ENCODE results near the gene TRRAP. TPM values are rescaled to one million over a fixed set of nuclear protein-coding genes. Genes with fewer than 3 reads are reported as not detected.

The TRRAP gene
- total RNA-seq, 2 donors from 2014 or later = 59.3 to 63.1 TPM

DNA sequence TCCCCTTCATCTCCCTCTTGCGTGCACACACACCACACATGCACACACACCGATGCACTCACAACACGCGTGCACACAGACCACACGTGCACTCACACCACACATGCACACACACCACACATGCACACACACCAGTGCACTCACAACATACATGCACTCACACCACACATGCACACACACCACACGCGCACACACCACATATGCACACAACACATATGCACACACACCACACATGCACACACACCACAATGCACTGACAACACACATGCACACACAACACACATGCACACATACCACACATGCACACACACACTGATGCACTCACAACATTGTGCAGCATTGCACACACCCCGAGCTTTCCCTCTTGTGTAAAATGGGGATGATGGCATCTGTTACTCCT is 68.1 kb downstream of the TRRAP start:
- H3K27me3 Mint-ChIP-seq (ENCODE audit: low read depth) = no peaks in the 10 kb centered on the region
- H3K9me3 Mint-ChIP-seq = no peaks in the 10 kb centered on the region
- no peak overlapping the region for H3K27ac Mint-ChIP-seq
- ATAC-seq (replicated peaks in 1 of 2) (peak in 1 of 2 donors; percentile 15), DNase-seq (no peak)
- H3K36me3 Mint-ChIP-seq (ENCODE audit: insufficient read depth in 2 of 2) = peaks cover 13 to 18% of the 10 kb centered on the region in 2 donors
- H3K4me1 Mint-ChIP-seq (ENCODE audit: low read depth) = no peaks in the 10 kb centered on the region
- no peak overlapping the region for H3K4me3 Mint-ChIP-seq

DNA sequence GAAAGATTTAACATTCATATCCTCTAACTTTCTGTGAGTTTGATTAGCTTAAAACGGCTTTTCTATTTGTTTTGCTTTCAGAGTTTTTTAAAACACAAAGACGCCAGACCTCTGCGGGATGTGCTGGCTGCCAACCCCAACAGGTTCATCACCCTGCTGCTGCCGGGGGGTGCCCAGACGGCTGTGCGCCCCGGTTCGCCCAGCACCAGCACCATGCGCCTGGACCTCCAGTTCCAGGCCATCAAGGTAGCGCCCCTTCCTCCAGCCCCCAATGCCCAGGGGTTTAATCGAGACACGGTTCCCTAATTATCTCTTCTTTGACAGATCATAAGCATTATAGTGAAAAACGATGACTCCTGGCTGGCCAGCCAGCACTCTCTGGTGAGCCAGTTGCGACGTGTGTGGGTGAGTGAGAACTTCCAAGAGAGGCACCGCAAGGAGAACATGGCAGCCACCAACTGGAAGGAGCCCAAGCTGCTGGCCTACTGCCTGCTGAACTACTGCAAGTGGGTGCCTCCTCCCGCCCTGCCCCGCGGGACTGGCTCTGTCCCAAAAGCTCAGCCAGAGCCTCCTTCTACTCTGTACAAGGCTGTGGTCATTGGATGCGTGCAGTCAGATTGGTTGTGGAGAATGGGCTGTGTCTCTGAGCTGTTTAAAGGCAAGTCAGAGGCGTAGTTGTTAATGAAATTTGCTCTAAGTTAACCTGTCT is 71.2 kb downstream of the TRRAP start:
- peaks cover 10 to 29% of the 10 kb centered on the region in 2 donors for H3K36me3 Mint-ChIP-seq (ENCODE audit: insufficient read depth in 2 of 2)
- H3K27ac Mint-ChIP-seq = no peak overlapping the region
- no peaks in the 10 kb centered on the region for H3K27me3 Mint-ChIP-seq (ENCODE audit: low read depth)
- no peaks in the 10 kb centered on the region for H3K4me1 Mint-ChIP-seq (ENCODE audit: low read depth)
- H3K9me3 Mint-ChIP-seq = no peaks in the 10 kb centered on the region
- DNase-seq (no peak), ATAC-seq (replicated peaks in 1 of 2) (no peak)
- no peak overlapping the region for H3K4me3 Mint-ChIP-seq

DNA sequence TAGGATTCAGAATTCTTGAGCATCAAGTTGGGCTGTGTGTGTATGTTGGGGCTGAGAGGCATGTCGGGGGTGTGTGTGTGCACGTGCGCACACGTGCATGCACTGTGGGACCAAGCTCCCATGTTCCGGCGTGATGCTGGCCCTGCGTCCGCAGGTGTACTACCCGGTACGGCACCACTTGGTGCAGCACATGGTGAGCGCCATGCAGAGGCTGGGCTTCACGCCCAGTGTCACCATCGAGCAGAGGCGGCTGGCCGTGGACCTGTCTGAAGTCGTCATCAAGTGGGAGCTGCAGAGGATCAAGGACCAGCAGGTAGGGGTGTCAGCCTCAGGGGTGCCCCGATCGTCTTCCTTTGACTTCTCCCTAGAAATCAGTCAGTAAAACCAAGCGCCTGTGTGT is 77.7 kb downstream of the TRRAP start:
- Mint-ChIP-seq H3K4me1 (ENCODE audit: low read depth) (no peaks in the 10 kb centered on the region), H3K4me3 (no peak overlapping the region), H3K27me3 (ENCODE audit: low read depth) (no peaks in the 10 kb centered on the region), H3K27ac (no peak overlapping the region), H3K9me3 (no peaks in the 10 kb centered on the region), H3K36me3 (ENCODE audit: insufficient read depth in 2 of 2) (peaks cover 7 to 34% of the 10 kb centered on the region in 2 donors)
- ATAC-seq (replicated peaks in 1 of 2) (no peak), DNase-seq (no peak)

- Mint-ChIP-seq H3K4me3 (no peak overlapping the region), H3K4me1 (ENCODE audit: low read depth) (no peaks in the 10 kb centered on the region), H3K27me3 (ENCODE audit: low read depth) (no peaks in the 10 kb centered on the region), H3K27ac (no peak overlapping the region), H3K36me3 (ENCODE audit: insufficient read depth in 2 of 2) (peaks cover 4 to 31% of the 10 kb centered on the region in 2 donors), H3K9me3 (no peaks in the 10 kb centered on the region)
- no peak for DNase-seq
- no peak for ATAC-seq (replicated peaks in 1 of 2)
These were observed 78.1 kb downstream of the TRRAP start for GRCh38 chr7:98956469-98956868.

DNA sequence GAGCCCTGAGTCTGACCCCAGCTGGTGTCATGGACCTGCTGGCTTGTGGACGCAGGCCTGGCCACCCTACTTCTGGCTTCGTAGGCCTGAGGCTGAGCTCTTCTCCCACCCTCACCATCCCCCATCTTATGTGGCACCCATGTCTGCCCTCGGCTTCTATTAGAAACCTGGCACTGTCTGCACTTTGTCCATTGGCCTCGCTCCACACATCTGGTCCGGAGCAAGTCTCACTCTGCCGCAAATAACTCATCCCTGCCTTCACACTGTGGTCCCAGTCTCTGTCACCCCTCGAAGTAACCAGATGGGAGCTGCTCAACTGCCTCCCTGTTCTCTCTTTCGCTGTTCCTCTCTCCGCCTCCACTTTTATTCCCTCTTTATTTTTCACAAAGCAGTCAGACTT is 78.6 kb downstream of the TRRAP start:
- DNase-seq (no peak), ATAC-seq (replicated peaks in 1 of 2) (no peak)
- Mint-ChIP-seq H3K27ac (peak overlapping the region; percentile 74), H3K36me3 (ENCODE audit: insufficient read depth in 2 of 2) (peaks cover 4 to 35% of the 10 kb centered on the region in 2 donors), H3K9me3 (no peaks in the 10 kb centered on the region), H3K4me1 (ENCODE audit: low read depth) (no peaks in the 10 kb centered on the region), H3K27me3 (ENCODE audit: low read depth) (no peaks in the 10 kb centered on the region), H3K4me3 (no peak overlapping the region)

- Mint-ChIP-seq H3K36me3 (ENCODE audit: insufficient read depth in 2 of 2) (peaks cover 8 to 36% of the 10 kb centered on the region in 2 donors), H3K27me3 (ENCODE audit: low read depth) (no peaks in the 10 kb centered on the region), H3K4me1 (ENCODE audit: low read depth) (no peaks in the 10 kb centered on the region), H3K9me3 (no peaks in the 10 kb centered on the region), H3K27ac (no peak overlapping the region), H3K4me3 (no peak overlapping the region)
- DNase-seq (no peak), ATAC-seq (replicated peaks in 1 of 2) (no peak)
These were observed 79.4 kb downstream of the TRRAP start for GRCh38 chr7:98957766-98958165.

- no peak for DNase-seq
These were observed 80.6 kb downstream of the TRRAP start for GRCh38 chr7:98958968-98959367.

DNA sequence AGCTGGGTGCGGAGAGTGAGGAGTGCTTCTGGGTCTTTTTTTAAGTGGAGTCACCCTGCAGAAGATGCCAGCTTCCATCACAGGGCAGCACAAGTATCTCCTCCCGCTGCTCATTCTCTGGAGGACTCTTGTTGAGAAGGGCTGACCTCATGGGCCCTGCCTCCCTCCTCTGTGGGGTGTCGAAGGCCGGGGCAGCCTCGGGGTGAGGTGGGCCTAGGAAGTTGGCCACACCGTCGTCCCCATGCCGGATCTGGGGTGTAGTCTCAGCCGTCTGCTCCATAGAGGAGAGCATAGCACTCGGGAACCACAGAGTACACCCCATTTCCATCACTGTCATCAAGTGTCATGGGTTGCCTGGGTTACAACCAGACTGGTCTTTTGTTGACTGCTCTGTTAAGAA is 85.0 kb downstream of the TRRAP start:
- Mint-ChIP-seq H3K9me3 (no peaks in the 10 kb centered on the region), H3K4me3 (no peak overlapping the region), H3K36me3 (ENCODE audit: insufficient read depth in 2 of 2) (peaks cover 4 to 34% of the 10 kb centered on the region in 2 donors), H3K4me1 (ENCODE audit: low read depth) (no peaks in the 10 kb centered on the region), H3K27me3 (ENCODE audit: low read depth) (no peaks in the 10 kb centered on the region), H3K27ac (no peak overlapping the region)
- no peak for ATAC-seq (replicated peaks in 1 of 2)
- no peak for DNase-seq

More at GRCh38 chr7:98958968-98959367, 80.6 kb downstream of the TRRAP start:
- H3K4me3 Mint-ChIP-seq = no peak overlapping the region
- no peaks in the 10 kb centered on the region for H3K27me3 Mint-ChIP-seq (ENCODE audit: low read depth)
- peak overlapping the region; percentile 44 for H3K27ac Mint-ChIP-seq
- no peak for ATAC-seq (replicated peaks in 1 of 2)
- no peaks in the 10 kb centered on the region for H3K4me1 Mint-ChIP-seq (ENCODE audit: low read depth)
- peaks cover 6 to 32% of the 10 kb centered on the region in 2 donors for H3K36me3 Mint-ChIP-seq (ENCODE audit: insufficient read depth in 2 of 2)
- H3K9me3 Mint-ChIP-seq = no peaks in the 10 kb centered on the region

DNA sequence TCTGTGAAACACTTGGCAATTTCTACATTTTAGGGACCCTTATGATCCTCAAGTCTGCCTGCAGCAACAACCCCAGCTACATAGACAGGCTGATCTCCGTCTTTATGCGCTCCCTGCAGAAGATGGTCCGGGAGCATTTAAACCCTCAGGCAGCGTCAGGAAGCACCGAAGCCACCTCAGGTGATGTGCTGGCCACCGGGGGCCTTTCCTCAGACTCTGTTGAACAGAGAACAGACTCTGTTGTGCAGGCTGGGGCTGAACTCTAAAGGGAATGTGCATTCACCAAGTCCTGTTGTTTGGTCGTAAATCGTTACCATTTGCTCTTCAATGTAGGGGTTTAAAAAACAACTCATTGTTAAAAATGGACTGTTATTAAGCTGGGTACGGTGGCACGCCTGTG is 86.3 kb downstream of the TRRAP start:
- H3K36me3 Mint-ChIP-seq (ENCODE audit: insufficient read depth in 2 of 2) = peaks cover 9 to 38% of the 10 kb centered on the region in 2 donors
- ATAC-seq (replicated peaks in 1 of 2) (no peak), DNase-seq (no peak)
- H3K9me3 Mint-ChIP-seq = no peaks in the 10 kb centered on the region
- no peak overlapping the region for H3K4me3 Mint-ChIP-seq
- H3K4me1 Mint-ChIP-seq (ENCODE audit: low read depth) = no peaks in the 10 kb centered on the region
- H3K27me3 Mint-ChIP-seq (ENCODE audit: low read depth) = no peaks in the 10 kb centered on the region
- H3K27ac Mint-ChIP-seq = no peak overlapping the region

GRCh38 chr7:98968621-98969020 is 90.3 kb downstream of the TRRAP start:
- no peaks in the 10 kb centered on the region for H3K9me3 Mint-ChIP-seq
- peaks cover 5 to 33% of the 10 kb centered on the region in 2 donors for H3K36me3 Mint-ChIP-seq (ENCODE audit: insufficient read depth in 2 of 2)
- no peak for ATAC-seq (replicated peaks in 1 of 2)
- H3K4me3 Mint-ChIP-seq = no peak overlapping the region
- no peak overlapping the region for H3K27ac Mint-ChIP-seq
- DNase-seq = no peak
- H3K27me3 Mint-ChIP-seq (ENCODE audit: low read depth) = no peaks in the 10 kb centered on the region
- no peaks in the 10 kb centered on the region for H3K4me1 Mint-ChIP-seq (ENCODE audit: low read depth)

DNA sequence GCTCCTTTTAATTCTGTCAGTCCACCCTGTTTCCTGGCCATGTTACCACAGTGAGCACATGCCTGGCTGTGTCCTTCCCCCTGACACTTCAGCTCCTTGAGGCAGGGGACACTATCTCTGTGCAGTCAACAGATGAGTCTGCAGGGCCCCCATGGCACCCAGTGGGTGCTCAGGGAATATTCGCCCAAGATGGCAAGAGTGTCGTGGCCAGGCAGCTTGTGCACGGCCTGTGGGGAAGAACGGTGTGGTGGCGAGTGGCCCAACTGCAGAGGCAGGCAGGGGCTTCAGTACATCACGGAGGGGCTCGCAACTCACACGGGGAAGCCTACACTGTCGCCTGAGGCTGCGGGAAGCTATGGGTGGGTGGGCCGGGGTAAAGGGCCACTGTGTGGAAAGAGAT is 91.1 kb downstream of the TRRAP start:
- no peak overlapping the region for H3K4me3 Mint-ChIP-seq

GRCh38 chr7:98970016-98970615 is 91.8 kb downstream of the TRRAP start:
- no peak overlapping the region for H3K27ac Mint-ChIP-seq
- no peak overlapping the region for H3K4me3 Mint-ChIP-seq
- H3K27me3 Mint-ChIP-seq (ENCODE audit: low read depth) = no peaks in the 10 kb centered on the region
- DNase-seq = no peak
- no peak for ATAC-seq (replicated peaks in 1 of 2)
- no peaks in the 10 kb centered on the region for H3K4me1 Mint-ChIP-seq (ENCODE audit: low read depth)
- peaks cover 5 to 29% of the 10 kb centered on the region in 2 donors for H3K36me3 Mint-ChIP-seq (ENCODE audit: insufficient read depth in 2 of 2)
- H3K9me3 Mint-ChIP-seq = no peaks in the 10 kb centered on the region

More for the DNA sequence above, 91.1 kb downstream of the TRRAP start:
- peaks cover 5 to 29% of the 10 kb centered on the region in 2 donors for H3K36me3 Mint-ChIP-seq (ENCODE audit: insufficient read depth in 2 of 2)
- H3K4me1 Mint-ChIP-seq (ENCODE audit: low read depth) = no peaks in the 10 kb centered on the region
- H3K27ac Mint-ChIP-seq = no peak overlapping the region
- no peak for DNase-seq
- no peaks in the 10 kb centered on the region for H3K27me3 Mint-ChIP-seq (ENCODE audit: low read depth)
- no peaks in the 10 kb centered on the region for H3K9me3 Mint-ChIP-seq
- ATAC-seq (replicated peaks in 1 of 2) = no peak

DNA sequence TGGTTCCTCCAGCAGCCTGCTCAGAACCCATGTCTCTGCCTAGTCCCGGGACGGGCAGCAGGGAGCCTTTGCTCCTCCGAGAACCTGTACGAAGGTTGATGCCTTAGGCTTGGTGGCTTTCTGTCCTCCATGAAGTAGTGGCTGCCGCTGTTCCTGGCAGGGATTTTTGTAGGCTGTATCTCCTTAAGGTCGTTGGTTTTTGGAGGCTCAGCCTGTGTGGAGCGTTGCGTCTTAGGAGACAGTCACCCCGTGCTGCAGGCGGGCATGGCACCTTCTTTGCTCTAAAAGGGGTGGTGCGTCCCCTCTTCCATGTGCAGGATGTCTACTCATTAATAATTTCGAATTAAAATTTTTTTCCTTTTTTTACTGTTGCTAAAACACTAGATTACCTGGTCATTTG is 92.5 kb downstream of the TRRAP start:
- no peaks in the 10 kb centered on the region for H3K4me1 Mint-ChIP-seq (ENCODE audit: low read depth)
- DNase-seq (no peak), ATAC-seq (replicated peaks in 1 of 2) (no peak)
- no peaks in the 10 kb centered on the region for H3K27me3 Mint-ChIP-seq (ENCODE audit: low read depth)
- H3K27ac Mint-ChIP-seq = no peak overlapping the region
- H3K4me3 Mint-ChIP-seq = no peak overlapping the region
- H3K36me3 Mint-ChIP-seq (ENCODE audit: insufficient read depth in 2 of 2) = peaks cover 5 to 31% of the 10 kb centered on the region in 2 donors
- H3K9me3 Mint-ChIP-seq = no peaks in the 10 kb centered on the region

DNA sequence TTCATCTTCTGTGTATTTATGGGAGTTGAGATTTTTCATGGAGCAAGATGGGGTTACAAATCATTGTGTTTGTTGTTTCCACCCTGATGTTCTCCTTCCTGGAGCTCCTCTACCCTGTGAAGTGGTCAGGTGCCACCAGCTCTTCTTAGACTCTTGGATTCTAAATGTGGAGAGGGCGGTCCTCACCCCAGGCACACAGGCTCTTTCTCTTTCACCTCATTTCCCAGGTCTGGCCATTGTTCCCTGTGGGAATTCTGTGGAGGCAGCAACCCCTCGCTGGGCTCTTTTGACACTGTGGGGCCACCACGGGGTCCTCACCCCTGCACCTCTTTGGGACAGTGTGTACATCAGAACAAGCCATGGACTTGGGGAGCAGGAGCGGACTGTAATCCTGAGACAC is 95.9 kb downstream of the TRRAP start:
- Mint-ChIP-seq H3K4me1 (ENCODE audit: low read depth) (no peaks in the 10 kb centered on the region), H3K27ac (peak overlapping the region; percentile 62), H3K4me3 (no peak overlapping the region), H3K9me3 (no peaks in the 10 kb centered on the region), H3K27me3 (ENCODE audit: low read depth) (no peaks in the 10 kb centered on the region), H3K36me3 (ENCODE audit: insufficient read depth in 2 of 2) (peaks cover 6 to 37% of the 10 kb centered on the region in 2 donors)
- DNase-seq = no peak
- no peak for ATAC-seq (replicated peaks in 1 of 2)
